Epithelial cell of esophagus (primary cell): Measurements from ENCODE around the gene FBLN5.
"Not testable (repeated sequence)": the region's sequence is repeated elsewhere in the genome, so short reads cannot be mapped to it uniquely, and the experiment has no call there.

Experiments used
- DNase-seq: peaks from one replicate; pipeline ENCODE4 v3.0.0; 2010; ENCODE audit warnings: low read depth
- H3K4me3 ChIP-seq: 2 replicates; pipeline ENCODE4 v1.5.1; 2011; ENCODE audit warnings: mild to moderate bottlenecking, low read length, control low read depth
- TF ChIP-seq, protein P1 (sequence below): IDR thresholded peaks from 2 replicates; pipeline ENCODE4 v1.5.1; 2011; ENCODE audit warnings: low read depth, mild to moderate bottlenecking, low read length, control low read depth, inconsistent platforms; ENCODE audit not compliant: insufficient read depth; ENCODE audit errors: missing control alignments

Gene FBLN5

DNA sequence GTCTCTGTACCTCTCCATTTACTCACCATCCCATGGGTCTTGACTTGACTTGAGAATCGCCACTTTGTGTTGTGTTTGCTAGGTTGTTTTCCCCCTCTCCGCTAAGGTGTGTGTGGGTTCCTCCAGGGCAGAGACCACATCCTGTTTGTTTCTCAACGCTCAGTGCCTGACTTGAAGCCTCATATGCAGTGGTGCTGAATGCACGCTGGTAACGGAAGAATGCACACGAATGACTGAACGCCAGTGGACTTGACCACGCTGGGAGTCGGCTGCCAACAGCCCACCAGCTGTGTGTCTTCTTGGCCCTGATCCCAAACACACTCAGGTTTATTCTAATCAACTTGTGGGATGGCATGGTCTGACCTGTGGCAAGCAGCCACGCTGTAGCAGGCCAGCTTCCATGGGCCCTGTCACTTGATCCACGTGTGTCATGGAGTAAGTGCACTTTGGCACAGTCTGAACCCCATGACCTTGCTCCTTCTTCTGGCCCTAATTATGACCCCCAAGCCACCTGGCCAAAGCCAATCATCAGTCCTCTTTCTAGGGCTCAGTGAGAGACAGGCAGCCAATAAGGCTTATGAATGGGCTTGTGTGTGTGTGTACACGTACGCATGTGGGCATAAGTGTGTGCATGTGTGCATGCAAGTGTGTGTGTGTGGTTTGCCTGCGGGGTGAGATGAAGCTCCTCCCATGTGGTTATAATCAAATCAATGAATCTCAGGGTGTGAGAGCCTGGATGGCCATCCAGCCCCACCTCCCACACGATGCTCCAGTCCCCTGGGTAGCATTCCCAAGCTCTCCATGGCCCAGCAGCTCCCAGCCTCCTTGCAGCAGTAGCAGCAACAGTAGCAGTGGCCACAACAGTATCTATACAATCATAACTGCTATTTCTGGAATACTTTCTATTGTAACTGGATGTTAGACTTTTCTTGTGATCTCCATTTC, 73.8 kb downstream of the FBLN5 start:
- TF ChIP-seq, protein P1, sequence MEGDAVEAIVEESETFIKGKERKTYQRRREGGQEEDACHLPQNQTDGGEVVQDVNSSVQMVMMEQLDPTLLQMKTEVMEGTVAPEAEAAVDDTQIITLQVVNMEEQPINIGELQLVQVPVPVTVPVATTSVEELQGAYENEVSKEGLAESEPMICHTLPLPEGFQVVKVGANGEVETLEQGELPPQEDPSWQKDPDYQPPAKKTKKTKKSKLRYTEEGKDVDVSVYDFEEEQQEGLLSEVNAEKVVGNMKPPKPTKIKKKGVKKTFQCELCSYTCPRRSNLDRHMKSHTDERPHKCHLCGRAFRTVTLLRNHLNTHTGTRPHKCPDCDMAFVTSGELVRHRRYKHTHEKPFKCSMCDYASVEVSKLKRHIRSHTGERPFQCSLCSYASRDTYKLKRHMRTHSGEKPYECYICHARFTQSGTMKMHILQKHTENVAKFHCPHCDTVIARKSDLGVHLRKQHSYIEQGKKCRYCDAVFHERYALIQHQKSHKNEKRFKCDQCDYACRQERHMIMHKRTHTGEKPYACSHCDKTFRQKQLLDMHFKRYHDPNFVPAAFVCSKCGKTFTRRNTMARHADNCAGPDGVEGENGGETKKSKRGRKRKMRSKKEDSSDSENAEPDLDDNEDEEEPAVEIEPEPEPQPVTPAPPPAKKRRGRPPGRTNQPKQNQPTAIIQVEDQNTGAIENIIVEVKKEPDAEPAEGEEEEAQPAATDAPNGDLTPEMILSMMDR: no peak
- peak; percentile 71 for DNase-seq
- H3K4me3 ChIP-seq: no peak overlapping the region

- TF ChIP-seq, protein P1: no peak
- peak; percentile 91 for DNase-seq
These were observed 74.7 kb downstream of the FBLN5 start for GRCh38 chr14:91872517-91873470.

DNA sequence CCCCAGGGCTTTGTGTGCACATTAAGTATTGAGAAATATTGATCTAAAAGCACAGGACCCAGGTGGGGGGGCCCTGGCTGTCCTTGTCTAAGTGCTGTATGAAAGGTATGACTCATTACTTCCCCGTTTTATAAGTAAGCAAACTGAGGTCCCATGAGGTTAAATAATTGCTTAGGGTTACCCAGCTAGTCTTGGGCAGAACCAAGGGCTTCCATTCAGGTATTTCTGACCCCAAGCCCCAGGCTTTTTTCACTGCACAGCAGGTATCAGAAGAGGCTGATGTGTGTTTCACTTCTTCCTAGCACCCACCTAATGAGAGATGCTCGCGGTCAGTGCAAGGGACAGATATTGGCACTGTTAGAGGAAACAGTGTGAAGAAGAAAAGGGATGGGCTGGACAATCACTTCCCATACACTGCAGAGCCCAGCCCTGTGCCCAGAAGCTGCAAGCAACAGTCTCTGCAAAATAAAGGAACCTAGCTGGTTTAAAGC, 75.4 kb downstream of the FBLN5 start:
- H3K4me3 ChIP-seq: no peak overlapping the region
- peak; percentile 31 for DNase-seq
- TF ChIP-seq, protein P1: no peak

More at GRCh38 chr14:91872517-91873470, 74.7 kb downstream of the FBLN5 start:
- no peak overlapping the region for H3K4me3 ChIP-seq

DNA sequence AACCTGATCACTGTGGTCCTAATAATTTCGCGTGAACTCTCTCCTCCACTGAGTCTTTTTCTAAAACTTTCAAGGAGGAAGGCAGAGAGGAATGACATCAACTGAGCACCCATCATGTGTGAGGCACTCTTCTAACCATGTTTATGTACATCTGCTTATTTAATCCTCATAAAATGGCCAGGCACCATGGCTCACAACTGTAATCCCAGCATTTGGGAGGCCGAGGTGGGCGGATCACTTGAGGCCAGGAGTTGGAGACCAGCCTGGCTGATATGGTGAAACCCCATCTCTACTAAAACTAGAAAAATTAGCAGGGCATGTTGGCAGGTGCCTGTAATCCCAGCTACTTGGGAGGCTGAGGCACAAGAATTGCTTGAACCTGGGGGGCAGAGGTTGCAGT, 76.1 kb downstream of the FBLN5 start:
- DNase-seq, H3K4me3 ChIP-seq: not testable (repeated sequence)

- DNase-seq: no peak
- TF ChIP-seq, protein P1: no peak
- H3K4me3 ChIP-seq: no peak overlapping the region
These were observed 76.6 kb downstream of the FBLN5 start for GRCh38 chr14:91870890-91871289.

- no peak overlapping the region for H3K4me3 ChIP-seq
- DNase-seq: peak; percentile 68
- TF ChIP-seq, protein P1: no peak
These were observed 77.5 kb downstream of the FBLN5 start for GRCh38 chr14:91870001-91870400.

DNA sequence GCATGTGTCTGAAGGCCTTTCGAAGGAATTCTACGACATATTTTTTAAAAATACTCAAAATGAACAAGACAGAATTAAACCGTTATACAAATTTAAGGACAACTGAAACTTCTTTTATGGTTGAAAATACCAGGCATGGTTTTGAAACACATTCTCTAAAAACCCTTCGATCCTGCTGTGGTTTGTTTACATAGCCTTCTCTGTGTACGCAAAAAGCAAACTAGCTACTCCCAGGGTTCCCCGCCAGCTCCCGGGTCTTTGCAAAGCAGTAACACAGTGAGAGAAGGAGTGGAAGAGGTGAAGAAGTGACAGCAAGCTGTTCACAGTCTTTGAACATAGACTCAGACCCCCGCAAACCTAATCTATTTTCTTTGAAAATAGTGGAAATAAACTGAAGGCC, 77.9 kb downstream of the FBLN5 start:
- TF ChIP-seq, protein P1: no peak
- DNase-seq: no peak
- no peak overlapping the region for H3K4me3 ChIP-seq
